Measurements from ENCODE around the gene EPB41L2.

GRCh38 chr6:130967502-130968445, 95.3 kb downstream of the EPB41L2 start:
- TF ChIP-seq CTCF (IDR thresholded peaks at IDR 0.05), result no peak
- TF ChIP-seq POLR2A (IDR thresholded peaks at IDR 0.05), result no peak
- TF ChIP-seq EP300 (IDR thresholded peaks at IDR 0.05), result peak in 2 of 4 donors; percentile 25 to 38
- peak in 1 of 2 donors; percentile 53 for TF ChIP-seq POLR2AphosphoS5 (IDR thresholded peaks at IDR 0.05)

Measured in upper lobe of left lung (tissue), 4 donors.